GM12874 (cell line): ENCODE results near the gene BCHE.

Source experiments
- TF ChIP-seq, protein P1 (sequence below): IDR thresholded peaks from 2 replicates; pipeline ENCODE4 v1.5.1; 2011; ENCODE audit warnings: low read depth, mild to moderate bottlenecking, control low read depth, low read length, moderate library complexity; ENCODE audit not compliant: insufficient read depth

Gene BCHE

DNA sequence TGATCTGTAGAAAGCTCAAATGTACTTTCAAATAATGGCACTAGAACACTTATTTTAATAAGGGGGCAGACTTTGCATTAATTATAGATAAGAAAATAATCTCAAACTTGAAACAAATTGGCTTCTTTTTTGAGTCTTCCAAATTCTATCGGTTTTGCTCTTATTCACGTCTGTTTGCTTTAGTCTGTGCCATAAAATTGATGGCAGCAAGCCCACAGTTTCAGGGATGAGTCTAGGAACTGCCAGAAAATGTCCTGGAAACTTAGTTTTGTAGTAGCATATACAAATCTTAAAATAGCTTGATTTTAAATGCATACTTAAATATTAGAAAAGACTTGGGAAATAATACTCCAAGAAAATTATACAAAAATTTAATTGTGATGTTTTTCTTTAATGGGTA, 39.7 kb downstream of the BCHE start:
- TF ChIP-seq, protein P1, sequence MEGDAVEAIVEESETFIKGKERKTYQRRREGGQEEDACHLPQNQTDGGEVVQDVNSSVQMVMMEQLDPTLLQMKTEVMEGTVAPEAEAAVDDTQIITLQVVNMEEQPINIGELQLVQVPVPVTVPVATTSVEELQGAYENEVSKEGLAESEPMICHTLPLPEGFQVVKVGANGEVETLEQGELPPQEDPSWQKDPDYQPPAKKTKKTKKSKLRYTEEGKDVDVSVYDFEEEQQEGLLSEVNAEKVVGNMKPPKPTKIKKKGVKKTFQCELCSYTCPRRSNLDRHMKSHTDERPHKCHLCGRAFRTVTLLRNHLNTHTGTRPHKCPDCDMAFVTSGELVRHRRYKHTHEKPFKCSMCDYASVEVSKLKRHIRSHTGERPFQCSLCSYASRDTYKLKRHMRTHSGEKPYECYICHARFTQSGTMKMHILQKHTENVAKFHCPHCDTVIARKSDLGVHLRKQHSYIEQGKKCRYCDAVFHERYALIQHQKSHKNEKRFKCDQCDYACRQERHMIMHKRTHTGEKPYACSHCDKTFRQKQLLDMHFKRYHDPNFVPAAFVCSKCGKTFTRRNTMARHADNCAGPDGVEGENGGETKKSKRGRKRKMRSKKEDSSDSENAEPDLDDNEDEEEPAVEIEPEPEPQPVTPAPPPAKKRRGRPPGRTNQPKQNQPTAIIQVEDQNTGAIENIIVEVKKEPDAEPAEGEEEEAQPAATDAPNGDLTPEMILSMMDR, result no peak

DNA sequence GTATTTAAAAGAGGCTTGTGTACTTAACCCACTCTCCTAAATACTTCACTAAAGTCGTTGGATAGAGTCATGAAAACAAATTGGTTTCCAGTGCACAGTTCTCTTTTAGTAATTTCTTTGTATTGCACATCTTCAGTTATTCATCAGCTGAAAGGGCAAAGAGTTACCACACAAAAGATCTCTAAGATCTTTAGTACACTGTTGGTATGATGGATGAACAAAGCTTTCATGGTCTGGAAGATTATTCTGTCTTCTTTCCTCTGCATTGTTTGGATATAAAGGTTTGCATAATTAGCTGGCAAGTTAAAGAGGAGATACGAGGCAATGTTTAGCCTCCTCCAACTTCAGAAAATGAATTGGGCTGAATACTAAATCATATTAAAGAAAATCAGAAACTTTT, 40.5 kb downstream of the BCHE start:
- TF ChIP-seq, protein P1, result no peak

DNA sequence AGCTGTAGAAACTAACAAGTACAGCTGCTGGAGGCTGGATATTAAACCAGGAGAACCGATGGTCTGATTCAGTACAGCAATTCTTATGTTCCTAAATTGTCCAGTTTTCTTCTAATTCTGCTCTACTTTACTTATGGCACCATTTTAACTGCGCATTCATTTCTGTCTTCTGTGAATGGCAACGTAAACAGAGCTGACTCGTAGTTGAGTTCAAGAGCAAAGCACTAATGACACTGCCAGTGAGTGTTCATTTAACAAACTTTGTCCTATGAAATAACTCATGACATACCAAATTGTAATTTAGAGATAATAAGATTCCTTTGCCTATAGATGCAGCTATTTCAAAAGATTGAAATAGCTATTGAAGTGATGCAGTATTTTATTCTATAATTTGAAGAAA, 48.7 kb downstream of the BCHE start:
- TF ChIP-seq, protein P1, result no peak

DNA sequence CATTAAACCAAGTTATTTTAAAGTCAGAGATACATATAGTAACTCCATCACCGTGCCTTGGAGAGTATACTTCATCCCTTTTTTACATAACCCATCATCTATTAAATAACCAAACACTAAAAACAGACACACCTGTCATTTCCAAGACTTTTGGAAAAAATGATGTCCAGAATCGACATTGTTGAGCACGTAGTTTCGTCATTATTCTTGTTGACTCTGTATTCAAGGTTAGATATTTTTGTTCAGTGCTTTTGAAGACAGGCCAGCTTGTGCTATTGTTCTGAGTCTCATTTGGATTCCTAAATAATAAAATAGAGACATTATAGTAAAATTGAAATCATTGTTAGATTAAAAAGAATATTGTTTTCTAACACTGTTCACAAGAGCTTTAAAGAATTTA, 51.2 kb downstream of the BCHE start:
- TF ChIP-seq, protein P1, result no peak

DNA sequence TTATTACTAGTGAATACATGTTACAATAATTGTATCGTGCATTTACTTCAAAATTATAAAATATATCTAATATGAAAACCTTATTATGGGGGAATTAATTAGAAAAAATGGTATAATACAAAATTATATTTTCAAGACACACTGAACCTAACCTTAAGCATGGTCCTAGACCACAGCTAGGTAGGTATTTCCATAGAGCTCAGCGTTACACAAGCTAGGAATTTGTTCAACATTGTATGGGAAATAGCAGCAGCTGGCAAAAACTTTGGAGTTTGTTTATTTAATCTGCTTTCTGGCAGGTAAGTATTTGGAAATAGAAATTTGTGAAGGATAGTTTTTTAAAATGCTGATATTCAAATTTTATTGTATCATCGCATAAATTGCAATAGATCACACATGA, 52.9 kb downstream of the BCHE start:
- TF ChIP-seq, protein P1, result no peak

DNA sequence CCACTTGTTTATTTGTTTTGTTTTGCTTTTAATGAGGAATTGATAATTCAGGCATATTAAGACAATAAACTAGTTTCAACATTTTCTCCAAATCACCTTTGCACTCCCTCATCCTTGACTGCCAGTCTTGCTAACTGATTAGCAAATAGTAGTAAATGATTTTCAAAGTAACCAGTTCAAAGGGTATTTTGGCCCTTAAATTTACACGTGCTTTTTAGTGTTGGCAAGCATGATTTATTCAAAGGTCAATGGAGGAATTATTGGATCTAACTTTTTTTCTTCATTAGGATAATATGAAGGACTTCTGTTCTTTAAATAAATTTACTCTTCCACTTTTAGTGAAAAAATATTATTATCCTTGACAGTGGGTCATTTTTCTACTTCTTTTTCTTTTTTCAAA, 53.8 kb downstream of the BCHE start:
- TF ChIP-seq, protein P1, result no peak

DNA sequence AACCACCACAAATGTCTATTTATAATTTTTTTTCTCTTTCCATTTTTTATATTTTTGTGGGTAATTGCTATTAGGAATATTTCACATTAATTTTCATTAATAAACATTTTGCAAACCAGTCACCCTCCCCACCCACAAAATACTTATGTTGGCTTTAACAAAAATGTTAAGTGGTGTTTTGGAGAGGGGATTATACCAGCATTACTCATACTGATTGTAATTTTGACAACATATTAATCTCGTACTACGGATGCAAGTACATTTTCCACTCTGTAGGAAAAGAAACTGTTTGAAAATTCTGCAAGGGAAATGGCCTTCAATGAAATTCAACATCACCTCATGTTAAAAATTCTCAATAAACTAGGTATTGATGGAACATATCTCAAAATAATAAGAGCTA, 58.3 kb downstream of the BCHE start:
- TF ChIP-seq, protein P1, result no peak

DNA sequence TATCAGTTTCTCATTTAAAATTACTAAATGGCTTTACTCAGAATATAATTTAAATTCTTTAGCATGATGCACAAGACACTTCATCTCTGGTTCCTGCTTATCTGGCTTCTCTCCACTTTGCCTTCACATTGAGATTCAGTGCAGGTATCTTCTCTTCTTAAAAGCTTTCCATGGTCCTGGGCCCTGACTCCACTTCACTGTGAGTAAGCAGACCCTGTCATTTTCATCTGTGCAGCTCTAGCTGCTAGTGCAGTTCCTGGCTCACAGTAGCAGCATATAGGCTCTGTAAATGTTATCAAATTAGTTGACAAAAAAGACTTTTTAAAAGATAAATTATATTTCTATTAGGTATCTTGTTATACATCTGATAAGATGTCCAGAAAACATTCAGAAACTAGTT, 58.8 kb downstream of the BCHE start:
- TF ChIP-seq, protein P1, result no peak
